ENCODE results near the gene FILIP1L.

FILIP1L gene

GRCh38 chr3:100029052-100029451 is 85.2 kb downstream of the FILIP1L start:
- Histone ChIP-seq H3K27ac (no peak overlapping the region), H3K36me3 (no peaks in the 10 kb centered on the region; the same call in none of the 2 replicates), H3K4me3 (ENCODE audit: low read depth, low read length) (no peak overlapping the region), H3K27me3 (ENCODE audit: insufficient read depth, low read depth, severe bottlenecking) (no peaks in the 10 kb centered on the region), H3K9me3 (ENCODE audit: severe bottlenecking) (no peaks in the 10 kb centered on the region)
- DNase-seq: no peak
- no peak for TF ChIP-seq CTCF (IDR thresholded peaks at IDR 0.05; ENCODE audit: low read depth, low read length)

- no peak overlapping the region for H3K4me3 ChIP-seq (ENCODE audit: low read depth, low read length)
- H3K27me3 ChIP-seq (ENCODE audit: insufficient read depth, low read depth, severe bottlenecking): no peaks in the 10 kb centered on the region
- H3K27ac ChIP-seq: no peak overlapping the region
- H3K36me3 ChIP-seq: no peaks in the 10 kb centered on the region; the same call in none of the 2 replicates
- H3K9me3 ChIP-seq (ENCODE audit: severe bottlenecking): no peaks in the 10 kb centered on the region
- no peak for TF ChIP-seq CTCF (IDR thresholded peaks at IDR 0.05; ENCODE audit: low read depth, low read length)
- no peak for DNase-seq
These were observed 87.0 kb downstream of the FILIP1L start for GRCh38 chr3:100027321-100027720.

- no peaks in the 10 kb centered on the region for H3K27me3 ChIP-seq (ENCODE audit: insufficient read depth, low read depth, severe bottlenecking)
- no peaks in the 10 kb centered on the region; the same call in none of the 2 replicates for H3K36me3 ChIP-seq
- no peak overlapping the region for H3K4me3 ChIP-seq (ENCODE audit: low read depth, low read length)
- no peak for DNase-seq
- H3K9me3 ChIP-seq (ENCODE audit: severe bottlenecking): no peaks in the 10 kb centered on the region
- TF ChIP-seq CTCF (IDR thresholded peaks at IDR 0.05; ENCODE audit: low read depth, low read length): no peak
- H3K27ac ChIP-seq: no peak overlapping the region
These were observed 89.6 kb downstream of the FILIP1L start for GRCh38 chr3:100024520-100025303.

- TF ChIP-seq CTCF (IDR thresholded peaks at IDR 0.05; ENCODE audit: low read depth, low read length): no peak
These were observed 90.7 kb downstream of the FILIP1L start for GRCh38 chr3:100023595-100023994.

GRCh38 chr3:100023150-100023549 is 91.2 kb downstream of the FILIP1L start:
- Histone ChIP-seq H3K4me3 (ENCODE audit: low read depth, low read length) (no peak overlapping the region), H3K27me3 (ENCODE audit: insufficient read depth, low read depth, severe bottlenecking) (no peaks in the 10 kb centered on the region), H3K36me3 (no peaks in the 10 kb centered on the region; the same call in 1 of the 2 replicates), H3K27ac (no peak overlapping the region), H3K9me3 (ENCODE audit: severe bottlenecking) (no peaks in the 10 kb centered on the region)
- no peak for DNase-seq
- TF ChIP-seq CTCF (IDR thresholded peaks at IDR 0.05; ENCODE audit: low read depth, low read length): no peak

More at GRCh38 chr3:100023595-100023994, 90.7 kb downstream of the FILIP1L start:
- Histone ChIP-seq H3K27me3 (ENCODE audit: insufficient read depth, low read depth, severe bottlenecking) (no peaks in the 10 kb centered on the region), H3K4me3 (ENCODE audit: low read depth, low read length) (no peak overlapping the region), H3K9me3 (ENCODE audit: severe bottlenecking) (no peaks in the 10 kb centered on the region), H3K27ac (no peak overlapping the region), H3K36me3 (no peaks in the 10 kb centered on the region; the same call in none of the 2 replicates)
- DNase-seq: no peak
